H9 (cell line): ENCODE data around the gene NEMP2. TPM values are rescaled to one million over a fixed set of nuclear protein-coding genes. Genes with fewer than 3 reads are reported as not detected.

Experiments used
- DNase-seq: peaks from one replicate; pipeline ENCODE4 v3.0.0-alpha.2; 2017
- H2AFZ ChIP-seq: one replicate; pipeline ENCODE4 v1.6.1; 2013; ENCODE audit warnings: mild to moderate bottlenecking, low read length, control low read depth, moderate library complexity
- H2AK5ac ChIP-seq: 2 replicates; pipeline ENCODE4 v1.6.1; 2013; ENCODE audit warnings: low read length, control low read depth, mixed read lengths; ENCODE audit not compliant: insufficient read length
- H2BK120ac ChIP-seq: one replicate; pipeline ENCODE4 v1.6.1; 2013; ENCODE audit warnings: low read depth, mild to moderate bottlenecking, low read length, control low read depth, inconsistent platforms; ENCODE audit not compliant: poor library complexity, severe bottlenecking
- H2BK12ac ChIP-seq: 2 replicates; pipeline ENCODE4 v1.6.1; 2013; ENCODE audit warnings: low read length, control low read depth, mixed read lengths, low read depth; ENCODE audit not compliant: insufficient read length
- H2BK15ac ChIP-seq: 2 replicates; pipeline ENCODE4 v1.6.1; 2013; ENCODE audit warnings: low read depth, low read length, control low read depth
- H2BK20ac ChIP-seq: one replicate; pipeline ENCODE4 v1.6.1; 2013; ENCODE audit warnings: low read depth, mild to moderate bottlenecking, low read length, control low read depth, inconsistent platforms; ENCODE audit not compliant: poor library complexity, severe bottlenecking
- H2BK5ac ChIP-seq: 2 replicates; pipeline ENCODE4 v1.6.1; 2013; ENCODE audit warnings: low read length, control low read depth, mixed read lengths; ENCODE audit not compliant: insufficient read length
- H3K14ac ChIP-seq: 2 replicates; pipeline ENCODE4 v1.6.1; 2013; ENCODE audit warnings: low read length, control low read depth; ENCODE audit not compliant: insufficient read depth
- H3K18ac ChIP-seq: 2 replicates; pipeline ENCODE4 v1.6.1; 2013; ENCODE audit warnings: low read depth, mild to moderate bottlenecking, mixed read lengths, low read length, control low read depth; ENCODE audit not compliant: insufficient read length
- H3K23ac ChIP-seq: 2 replicates; pipeline ENCODE4 v1.6.1; 2013; ENCODE audit warnings: low read length, control low read depth, mixed read lengths, low read depth; ENCODE audit not compliant: insufficient read length
- H3K23me2 ChIP-seq: 2 replicates; pipeline ENCODE4 v1.6.1; 2013; ENCODE audit warnings: low read depth, mild to moderate bottlenecking, mixed read lengths, low read length, control low read depth; ENCODE audit not compliant: insufficient read length, poor library complexity, severe bottlenecking
- H3K27ac ChIP-seq: 2 replicates; pipeline ENCODE4 v1.5.1; 2013; ENCODE audit warnings: low read length, control low read depth, mixed read lengths, low read depth; ENCODE audit not compliant: insufficient read length
- H3K27me3 ChIP-seq: 2 replicates; pipeline ENCODE4 v1.6.1; 2013; ENCODE audit warnings: low read length, control low read depth, inconsistent platforms; ENCODE audit not compliant: insufficient read depth
- H3K4ac ChIP-seq: 2 replicates; pipeline ENCODE4 v1.6.1; 2013; ENCODE audit warnings: low read depth, mild to moderate bottlenecking, control low read depth, inconsistent platforms, low read length, moderate library complexity
- H3K4me1 ChIP-seq: 2 replicates; pipeline ENCODE4 v1.6.1; 2013; ENCODE audit warnings: low read length, control low read depth, inconsistent platforms; ENCODE audit not compliant: insufficient read depth
- H3K4me2 ChIP-seq: 2 replicates; pipeline ENCODE4 v1.6.1; 2013; ENCODE audit warnings: low read length, control low read depth, mixed read lengths; ENCODE audit not compliant: insufficient read length, insufficient read depth
- H3K56ac ChIP-seq: 2 replicates; pipeline ENCODE4 v1.6.1; 2013; ENCODE audit warnings: low read depth, mild to moderate bottlenecking, mixed read lengths, low read length, control low read depth; ENCODE audit not compliant: insufficient read length
- H3K79me1 ChIP-seq: 2 replicates; pipeline ENCODE4 v1.6.1; 2013; ENCODE audit warnings: low read depth, mild to moderate bottlenecking, moderate library complexity, low read length, control low read depth, inconsistent platforms; ENCODE audit not compliant: insufficient read depth, poor library complexity, severe bottlenecking
- H3K79me2 ChIP-seq: 2 replicates; pipeline ENCODE4 v1.6.1; 2013; ENCODE audit warnings: low read length, control low read depth, inconsistent platforms; ENCODE audit not compliant: insufficient read depth
- H3K9ac ChIP-seq: 2 replicates; pipeline ENCODE4 v1.6.1; 2013; ENCODE audit warnings: low read length, control low read depth, mixed read lengths; ENCODE audit not compliant: insufficient read length; ENCODE audit errors: extremely low read depth
- H3K9me3 ChIP-seq: one replicate; pipeline ENCODE4 v1.6.1; 2013; ENCODE audit warnings: low read depth, low read length, inconsistent platforms; ENCODE audit not compliant: control insufficient read depth
- H3T11ph ChIP-seq: one replicate; pipeline ENCODE4 v1.6.1; 2013; ENCODE audit warnings: mild to moderate bottlenecking, low read length, control low read depth, inconsistent platforms
- H4K20me1 ChIP-seq: one replicate; pipeline ENCODE4 v1.6.1; 2013; ENCODE audit not compliant: control insufficient read depth, insufficient read length, insufficient read depth
- H4K5ac ChIP-seq: 2 replicates; pipeline ENCODE4 v1.6.1; 2013; ENCODE audit warnings: low read depth, mild to moderate bottlenecking, mixed read lengths, low read length, control low read depth; ENCODE audit not compliant: insufficient read length
- H4K8ac ChIP-seq: replicated peaks from 2 replicates; pipeline ENCODE4 v1.6.1; 2013; ENCODE audit warnings: low read length, control low read depth, mixed read lengths, low read depth; ENCODE audit not compliant: insufficient read length
- H4K91ac ChIP-seq: 2 replicates; pipeline ENCODE4 v1.6.1; 2013; ENCODE audit warnings: low read depth, mild to moderate bottlenecking, moderate library complexity, mixed read lengths, low read length, control low read depth; ENCODE audit not compliant: insufficient read length
- H3K27ac Mint-ChIP-seq, 3 experiments: 2 replicates in 2 of 3; 3 replicates in 1 of 3; pipeline ENCODE4 v1.8.0; 2020 to 2021; ENCODE audit warnings: mixed read lengths in 3 of 3, mild to moderate bottlenecking in 1 of 3, moderate library complexity in 1 of 3
- H3K27me3 Mint-ChIP-seq: 2 replicates; pipeline ENCODE4 v1.8.0; 2021; ENCODE audit warnings: low read depth, mild to moderate bottlenecking, moderate library complexity, mixed read lengths
- H3K36me3 Mint-ChIP-seq, 3 experiments: 2 replicates in 2 of 3; 3 replicates in 1 of 3; pipeline ENCODE4 v1.8.0; 2020 to 2021; ENCODE audit warnings: low read depth in 3 of 3, mixed read lengths in 3 of 3; ENCODE audit not compliant: insufficient read depth in 1 of 3
- H3K4me1 Mint-ChIP-seq, 2 experiments: 2 replicates each; pipeline ENCODE4 v1.8.0; 2020; ENCODE audit warnings: mixed read lengths in 2 of 2
- H3K4me3 Mint-ChIP-seq, 2 experiments: 2 replicates in 1 of 2; 3 replicates in 1 of 2; pipeline ENCODE4 v1.8.0; 2020 to 2021; ENCODE audit warnings: mild to moderate bottlenecking in 2 of 2, mixed read lengths in 2 of 2, moderate library complexity in 1 of 2
- H3K9me3 Mint-ChIP-seq, 2 experiments: 2 replicates in 1 of 2; 3 replicates in 1 of 2; pipeline ENCODE4 v1.8.0; 2020; ENCODE audit warnings: mild to moderate bottlenecking in 2 of 2, mixed read lengths in 2 of 2, moderate library complexity in 1 of 2
- CTCF ChIP-seq: fragments of 200-600 bp; sonication (generic); conservative IDR thresholded peaks from 3 replicates; pipeline ENCODE4 v1.8.0; 2021; ENCODE audit warnings: antibody characterized with exemption, mild to moderate bottlenecking
- WGBS: extraction: QIAGEN DNeasy Blood & Tissue Kit; methylation state at CpG from one replicate; pipeline ENCODE4 v1.1.7; 2013; ENCODE audit warnings: missing lambda C conversion rate, low lambda C conversion rate, mixed read lengths; ENCODE audit not compliant: insufficient read length; ENCODE audit errors: extremely low coverage; 5-methylcytosine and 5-hydroxymethylcytosine counted together
- total RNA-seq: library from RNA; stranded (reverse); gene quantifications from 2 replicates; pipeline ENCODE4 v1.2.1, GENCODE V29; 2021

NEMP2 gene
- total RNA-seq, 1 experiment from 2014 or later = 5.3 TPM

- Histone ChIP-seq H4K91ac (no peak overlapping the region), H2BK12ac (no peak overlapping the region), H2BK20ac (no peak overlapping the region), H4K5ac (no peak overlapping the region), H3T11ph (no peak overlapping the region), H3K4me1 (no peaks in the 10 kb centered on the region), H4K8ac (no peak overlapping the region), H3K56ac (no peak overlapping the region), H2BK120ac (no peak overlapping the region), H4K20me1 (no peaks in the 10 kb centered on the region), H3K23me2 (no peaks in the 10 kb centered on the region), H3K9ac (no peak overlapping the region), H3K4ac (no peak overlapping the region), H2AK5ac (no peak overlapping the region), H2BK5ac (no peak overlapping the region), H3K18ac (no peak overlapping the region), H3K79me2 (no peaks in the 10 kb centered on the region), H3K27ac (no peak overlapping the region), H3K79me1 (no peaks in the 10 kb centered on the region), H3K14ac (no peak overlapping the region), H3K27me3 (no peaks in the 10 kb centered on the region), H2BK15ac (no peak overlapping the region), H3K4me2 (no peak overlapping the region), H3K9me3 (no peaks in the 10 kb centered on the region), H2AFZ (no peak overlapping the region), H3K23ac (no peak overlapping the region)
- no peak for DNase-seq
- Mint-ChIP-seq H3K36me3 (no peaks in the 10 kb centered on the region), H3K4me3 (no peak overlapping the region), H3K27ac (no peak overlapping the region), H3K4me1 (no peaks in the 10 kb centered on the region), H3K9me3 (no peaks in the 10 kb centered on the region), H3K27me3 (no peaks in the 10 kb centered on the region; the same call in 1 of the 2 replicates)
- WGBS = no CpG with 5 or more reads among the region's 1 CpG
- TF ChIP-seq CTCF = no peak
Measured at GRCh38 chr2:190514676-190515075, 19.8 kb downstream of the NEMP2 start.
